ENCODE data around the gene STK38L.

Gene STK38L
- long read RNA-seq, full-length matches to known transcripts = 92 of 136 reads
- long read RNA-seq, partial matches to known transcripts = 11 of 136 reads
- long read RNA-seq, other reads (novel, unspliced or antisense) = 33 of 136 reads

DNA sequence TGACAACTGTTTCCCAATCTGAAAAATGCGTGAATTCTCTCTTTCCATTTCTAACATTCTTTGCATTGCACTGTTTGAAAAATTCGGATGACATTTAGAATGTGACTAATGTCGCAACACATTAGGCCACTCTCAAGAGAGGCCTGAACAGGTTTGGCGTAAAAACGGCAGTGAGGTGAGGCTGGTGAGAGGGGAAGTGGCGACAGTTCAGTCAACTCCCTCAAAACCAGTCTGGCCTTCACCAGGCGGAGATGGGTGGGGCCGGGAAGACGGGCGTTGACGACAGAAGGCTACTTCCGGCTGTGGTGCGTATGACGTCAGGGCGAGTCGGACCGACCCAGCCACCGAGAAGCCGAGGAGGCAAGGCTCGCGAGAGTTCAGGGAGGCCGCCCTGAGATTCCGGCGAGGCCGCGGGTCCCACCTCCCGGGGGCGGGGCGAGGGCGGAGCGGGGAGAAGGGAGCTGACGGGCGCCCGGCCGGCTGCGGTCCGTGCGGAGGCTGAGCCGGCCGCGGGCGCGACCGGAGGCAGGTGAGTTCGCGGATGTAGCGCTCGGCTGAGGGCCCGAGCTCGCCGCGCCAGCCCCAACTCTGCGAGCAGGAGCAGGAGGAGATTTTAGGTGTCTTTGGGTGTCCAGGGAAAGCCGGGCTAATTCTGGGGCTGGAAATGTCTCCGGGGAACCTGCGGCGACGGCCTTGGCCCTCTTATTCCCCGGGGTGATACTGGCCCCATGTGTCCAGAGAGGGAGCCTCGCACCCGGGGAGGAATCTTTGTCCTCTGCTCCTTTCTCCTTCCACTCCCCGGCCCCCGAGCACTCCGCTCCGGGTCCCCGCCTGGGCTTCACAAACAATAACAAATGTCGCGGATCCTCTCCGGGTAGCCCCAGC lies at the start of gene STK38L:
Gene STK38L (plus strand): TSS at position 483 of the 885 bp plus-strand sequence. CDS start 53,435 bp downstream, outside the sequence.
- Histone ChIP-seq H3K27ac (replicated peaks) (peak within 1 kb of the TSS; percentile 77), H3K4me3 (replicated peaks; ENCODE audit: insufficient read depth, low read length) (peak within 1 kb of the TSS; percentile 77), H3K27me3 (ENCODE audit: insufficient read depth, poor library complexity, severe bottlenecking) (no peaks in the 10 kb centered on the region)
- peak; percentile 98 to 99 for DNase-seq (ENCODE audit: low read depth in 1 of 2, low spot score in 1 of 2)
- TF ChIP-seq SPI1 (IDR thresholded peaks at IDR 0.05; ENCODE audit: borderline replicate concordance, low read depth) (peak; percentile 90), POLR2AphosphoS5 (IDR thresholded peaks at IDR 0.05; ENCODE audit: low read depth) (peak; percentile 75), GABPA (IDR thresholded peaks at IDR 0.05; ENCODE audit: low read depth) (peak; percentile 90)
- TF ChIP-seq, protein P1, sequence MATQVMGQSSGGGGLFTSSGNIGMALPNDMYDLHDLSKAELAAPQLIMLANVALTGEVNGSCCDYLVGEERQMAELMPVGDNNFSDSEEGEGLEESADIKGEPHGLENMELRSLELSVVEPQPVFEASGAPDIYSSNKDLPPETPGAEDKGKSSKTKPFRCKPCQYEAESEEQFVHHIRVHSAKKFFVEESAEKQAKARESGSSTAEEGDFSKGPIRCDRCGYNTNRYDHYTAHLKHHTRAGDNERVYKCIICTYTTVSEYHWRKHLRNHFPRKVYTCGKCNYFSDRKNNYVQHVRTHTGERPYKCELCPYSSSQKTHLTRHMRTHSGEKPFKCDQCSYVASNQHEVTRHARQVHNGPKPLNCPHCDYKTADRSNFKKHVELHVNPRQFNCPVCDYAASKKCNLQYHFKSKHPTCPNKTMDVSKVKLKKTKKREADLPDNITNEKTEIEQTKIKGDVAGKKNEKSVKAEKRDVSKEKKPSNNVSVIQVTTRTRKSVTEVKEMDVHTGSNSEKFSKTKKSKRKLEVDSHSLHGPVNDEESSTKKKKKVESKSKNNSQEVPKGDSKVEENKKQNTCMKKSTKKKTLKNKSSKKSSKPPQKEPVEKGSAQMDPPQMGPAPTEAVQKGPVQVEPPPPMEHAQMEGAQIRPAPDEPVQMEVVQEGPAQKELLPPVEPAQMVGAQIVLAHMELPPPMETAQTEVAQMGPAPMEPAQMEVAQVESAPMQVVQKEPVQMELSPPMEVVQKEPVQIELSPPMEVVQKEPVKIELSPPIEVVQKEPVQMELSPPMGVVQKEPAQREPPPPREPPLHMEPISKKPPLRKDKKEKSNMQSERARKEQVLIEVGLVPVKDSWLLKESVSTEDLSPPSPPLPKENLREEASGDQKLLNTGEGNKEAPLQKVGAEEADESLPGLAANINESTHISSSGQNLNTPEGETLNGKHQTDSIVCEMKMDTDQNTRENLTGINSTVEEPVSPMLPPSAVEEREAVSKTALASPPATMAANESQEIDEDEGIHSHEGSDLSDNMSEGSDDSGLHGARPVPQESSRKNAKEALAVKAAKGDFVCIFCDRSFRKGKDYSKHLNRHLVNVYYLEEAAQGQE (IDR thresholded peaks at IDR 0.05; ENCODE audit: insufficient replicate concordance, low read depth) = no peak
- TF ChIP-seq, protein P2, sequence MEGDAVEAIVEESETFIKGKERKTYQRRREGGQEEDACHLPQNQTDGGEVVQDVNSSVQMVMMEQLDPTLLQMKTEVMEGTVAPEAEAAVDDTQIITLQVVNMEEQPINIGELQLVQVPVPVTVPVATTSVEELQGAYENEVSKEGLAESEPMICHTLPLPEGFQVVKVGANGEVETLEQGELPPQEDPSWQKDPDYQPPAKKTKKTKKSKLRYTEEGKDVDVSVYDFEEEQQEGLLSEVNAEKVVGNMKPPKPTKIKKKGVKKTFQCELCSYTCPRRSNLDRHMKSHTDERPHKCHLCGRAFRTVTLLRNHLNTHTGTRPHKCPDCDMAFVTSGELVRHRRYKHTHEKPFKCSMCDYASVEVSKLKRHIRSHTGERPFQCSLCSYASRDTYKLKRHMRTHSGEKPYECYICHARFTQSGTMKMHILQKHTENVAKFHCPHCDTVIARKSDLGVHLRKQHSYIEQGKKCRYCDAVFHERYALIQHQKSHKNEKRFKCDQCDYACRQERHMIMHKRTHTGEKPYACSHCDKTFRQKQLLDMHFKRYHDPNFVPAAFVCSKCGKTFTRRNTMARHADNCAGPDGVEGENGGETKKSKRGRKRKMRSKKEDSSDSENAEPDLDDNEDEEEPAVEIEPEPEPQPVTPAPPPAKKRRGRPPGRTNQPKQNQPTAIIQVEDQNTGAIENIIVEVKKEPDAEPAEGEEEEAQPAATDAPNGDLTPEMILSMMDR (IDR thresholded peaks at IDR 0.05; ENCODE audit: insufficient read depth, low read length) = peak; percentile 8

DNA sequence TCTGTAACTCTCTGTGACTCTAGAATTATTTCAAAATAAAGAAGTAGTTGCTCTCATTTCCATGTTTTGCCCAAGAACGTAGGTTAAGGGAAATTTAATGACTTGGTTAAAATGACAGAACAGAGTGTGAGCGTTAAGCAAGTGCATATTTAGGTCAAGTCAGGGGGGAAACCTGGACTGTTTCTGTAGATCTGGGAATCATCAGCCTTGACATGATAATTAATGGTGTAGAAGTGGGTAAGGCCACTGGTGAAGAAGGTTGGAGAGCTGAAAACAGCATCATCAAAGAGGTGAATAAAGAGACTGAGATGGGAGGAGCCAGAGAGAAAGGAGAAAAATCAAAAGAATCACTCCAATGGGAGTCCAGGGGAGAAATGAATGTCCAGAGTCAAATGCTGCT lies 49.4 kb upstream of the STK38L start:
- no peak for TF ChIP-seq GABPA (IDR thresholded peaks at IDR 0.05; ENCODE audit: low read depth)
- TF ChIP-seq, protein P2 (IDR thresholded peaks at IDR 0.05; ENCODE audit: insufficient read depth, low read length) = no peak
- no peak for TF ChIP-seq SPI1 (IDR thresholded peaks at IDR 0.05; ENCODE audit: borderline replicate concordance, low read depth)
- TF ChIP-seq POLR2AphosphoS5 (IDR thresholded peaks at IDR 0.05; ENCODE audit: low read depth) = no peak
- TF ChIP-seq, protein P1 (IDR thresholded peaks at IDR 0.05; ENCODE audit: insufficient replicate concordance, low read depth) = no peak
- H3K27me3 ChIP-seq (ENCODE audit: insufficient read depth, poor library complexity, severe bottlenecking) = no peaks in the 10 kb centered on the region
- no peak overlapping the region for H3K27ac ChIP-seq (replicated peaks)
- no peak for DNase-seq (ENCODE audit: low read depth in 1 of 2, low spot score in 1 of 2)
- H3K4me3 ChIP-seq (replicated peaks; ENCODE audit: insufficient read depth, low read length) = no peak overlapping the region

DNA sequence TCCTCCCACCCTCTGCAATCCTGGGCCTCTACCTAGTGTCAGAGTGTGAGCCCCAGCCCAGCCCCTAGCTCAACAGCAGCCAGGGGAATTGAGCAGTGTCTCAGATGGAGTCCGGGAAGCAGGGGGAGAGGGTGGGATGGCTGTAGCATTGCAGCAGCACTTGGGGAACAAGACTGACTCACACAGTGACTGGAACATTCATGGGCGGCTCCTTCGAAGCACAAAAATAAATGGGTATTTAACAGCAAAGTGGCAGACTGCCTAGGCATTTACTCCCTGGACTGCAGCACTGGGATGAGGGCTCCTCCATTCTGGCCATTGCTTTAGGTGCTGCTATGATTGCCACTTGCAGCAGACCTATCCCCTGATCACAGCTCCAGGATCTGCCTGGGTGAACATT lies 46.0 kb upstream of the STK38L start:
- no peak overlapping the region for H3K4me3 ChIP-seq (replicated peaks; ENCODE audit: insufficient read depth, low read length)
- no peak for DNase-seq (ENCODE audit: low read depth in 1 of 2, low spot score in 1 of 2)
- no peak overlapping the region for H3K27ac ChIP-seq (replicated peaks)
- H3K27me3 ChIP-seq (ENCODE audit: insufficient read depth, poor library complexity, severe bottlenecking) = no peaks in the 10 kb centered on the region
- no peak for TF ChIP-seq GABPA (IDR thresholded peaks at IDR 0.05; ENCODE audit: low read depth)
- TF ChIP-seq, protein P1 (IDR thresholded peaks at IDR 0.05; ENCODE audit: insufficient replicate concordance, low read depth) = no peak
- no peak for TF ChIP-seq SPI1 (IDR thresholded peaks at IDR 0.05; ENCODE audit: borderline replicate concordance, low read depth)
- TF ChIP-seq, protein P2 (IDR thresholded peaks at IDR 0.05; ENCODE audit: insufficient read depth, low read length) = no peak
- TF ChIP-seq POLR2AphosphoS5 (IDR thresholded peaks at IDR 0.05; ENCODE audit: low read depth) = no peak
